Smooth muscle cell (in vitro differentiated cells): ENCODE results near the gene CEP250. TPM values are rescaled to one million over a fixed set of nuclear protein-coding genes. Genes with fewer than 3 reads are reported as not detected.

Experiments
- DNase-seq: peaks from one replicate; lab custom pipeline; 2025; ENCODE audit not compliant: unreplicated experiment; lab: John Stamatoyannopoulos, UW
- H2AFZ ChIP-seq: fragments of 200-600 bp; sonication (generic); 2 replicates; pipeline ENCODE4 v1.6.0; 2016; ENCODE audit warnings: antibody characterized with exemption, low read depth, mild to moderate bottlenecking
- H3F3A ChIP-seq: fragments of 200-600 bp; sonication (generic); 2 replicates; pipeline ENCODE4 v1.6.0; 2017; ENCODE audit warnings: antibody characterized with exemption, low read depth
- H3K27ac ChIP-seq: fragments of 200-600 bp; sonication (generic); 2 replicates; pipeline ENCODE4 v1.5.1; 2016; ENCODE audit warnings: low read depth, mild to moderate bottlenecking
- H3K27me3 ChIP-seq: fragments of 200-600 bp; sonication (generic); 2 replicates; pipeline ENCODE4 v1.6.1; 2016; ENCODE audit warnings: low read depth, mild to moderate bottlenecking
- H3K36me3 ChIP-seq: fragments of 200-600 bp; sonication (generic); 2 replicates; pipeline ENCODE4 v1.5.1; 2016; ENCODE audit warnings: low read depth
- H3K4me1 ChIP-seq: fragments of 200-600 bp; sonication (generic); 2 replicates; pipeline ENCODE4 v1.5.1; 2016; ENCODE audit warnings: low read depth
- H3K4me2 ChIP-seq: fragments of 200-600 bp; sonication (generic); 2 replicates; pipeline ENCODE4 v1.6.0; 2016; ENCODE audit warnings: mild to moderate bottlenecking
- H3K4me3 ChIP-seq: fragments of 200-600 bp; sonication (generic); 2 replicates; pipeline ENCODE4 v1.5.1; 2016; ENCODE audit warnings: mild to moderate bottlenecking
- H3K79me2 ChIP-seq: fragments of 200-600 bp; sonication (generic); 2 replicates; pipeline ENCODE4 v1.6.0; 2016; ENCODE audit warnings: low read depth, mild to moderate bottlenecking
- H3K9ac ChIP-seq: fragments of 200-600 bp; sonication (generic); 2 replicates; pipeline ENCODE4 v1.6.0; 2016; ENCODE audit warnings: low read depth
- H3K9me3 ChIP-seq: fragments of 200-600 bp; sonication (generic); replicated peaks from 2 replicates; pipeline ENCODE4 v1.5.1; 2016; ENCODE audit warnings: low read depth
- H4K20me1 ChIP-seq: fragments of 200-600 bp; sonication (generic); 2 replicates; pipeline ENCODE4 v1.6.0; 2016; ENCODE audit warnings: low read depth
- CTCF ChIP-seq: fragments of 200-600 bp; sonication (generic); IDR thresholded peaks from 2 replicates; pipeline ENCODE4 v1.5.1; 2017; ENCODE audit warnings: borderline replicate concordance, mild to moderate bottlenecking, antibody characterized with exemption; ENCODE audit not compliant: insufficient read depth, poor library complexity, severe bottlenecking
- WGBS: methylation state at CpG from one replicate; pipeline ENCODE4 v1.1.7; 2016; ENCODE audit warnings: low lambda C conversion rate; 5-methylcytosine and 5-hydroxymethylcytosine counted together
- polyA plus RNA-seq: library from polyadenylated mRNA; unstranded; fragments of >200 nt; fragmentation: Nextera tagmentation; extraction: Ambion mirVana; gene quantifications from 2 replicates; pipeline ENCODE4 v1.2.1, GENCODE V29; 2016
- total RNA-seq: library from RNA; depleted of rRNA; stranded (reverse); fragments of >200 nt; gene quantifications from 2 replicates; pipeline ENCODE4 v1.2.3, GENCODE V29; 2014

The CEP250 gene
- total and polyA plus RNA-seq, 2 experiments from 2014 or later = 16.0 to 22.1 TPM

GRCh38 chr20:35497780-35498189 lies 42.4 kb downstream of the CEP250 start:
- no peaks in the 10 kb centered on the region for H3K4me1 ChIP-seq
- H2AFZ ChIP-seq = no peak overlapping the region
- no peaks in the 10 kb centered on the region for H4K20me1 ChIP-seq
- H3F3A ChIP-seq = no peaks in the 10 kb centered on the region
- no peak overlapping the region for H3K27ac ChIP-seq
- no peak for TF ChIP-seq CTCF
- no peaks in the 10 kb centered on the region for H3K9me3 ChIP-seq
- peaks cover 14% of the 10 kb centered on the region for H3K36me3 ChIP-seq
- 97% methylated on average over 9 of the region's 9 CpGs for WGBS
- H3K79me2 ChIP-seq = no peaks in the 10 kb centered on the region
- H3K4me2 ChIP-seq = no peak overlapping the region
- H3K9ac ChIP-seq = no peak overlapping the region
- DNase-seq = no peak
- H3K4me3 ChIP-seq = no peak overlapping the region
- H3K27me3 ChIP-seq = no peaks in the 10 kb centered on the region

- Histone ChIP-seq H3K4me1 (no peaks in the 10 kb centered on the region), H3K79me2 (no peaks in the 10 kb centered on the region), H3K9ac (no peak overlapping the region), H2AFZ (no peak overlapping the region), H4K20me1 (no peaks in the 10 kb centered on the region), H3K27ac (no peak overlapping the region), H3K4me3 (no peak overlapping the region), H3K27me3 (no peaks in the 10 kb centered on the region), H3K36me3 (peaks cover 14% of the 10 kb centered on the region), H3K4me2 (no peak overlapping the region), H3F3A (no peaks in the 10 kb centered on the region), H3K9me3 (no peaks in the 10 kb centered on the region)
- no peak for DNase-seq
- 97% methylated on average over 1 of the region's 1 CpG for WGBS
- no peak for TF ChIP-seq CTCF
Measured at GRCh38 chr20:35499271-35499670, 43.9 kb downstream of the CEP250 start.

DNA sequence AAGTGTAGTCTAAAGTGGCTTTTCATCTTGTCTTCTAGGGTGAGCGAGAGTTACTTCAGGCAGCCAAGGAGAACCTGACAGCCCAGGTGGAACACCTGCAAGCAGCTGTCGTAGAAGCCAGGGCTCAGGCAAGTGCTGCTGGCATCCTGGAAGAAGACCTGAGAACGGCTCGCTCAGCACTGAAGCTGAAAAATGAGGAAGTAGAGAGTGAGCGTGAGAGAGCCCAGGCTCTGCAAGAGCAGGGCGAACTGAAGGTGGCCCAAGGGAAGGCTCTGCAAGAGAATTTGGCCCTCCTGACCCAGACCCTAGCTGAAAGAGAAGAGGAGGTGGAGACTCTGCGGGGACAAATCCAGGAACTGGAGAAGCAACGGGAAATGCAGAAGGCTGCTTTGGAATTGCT lies 47.0 kb downstream of the CEP250 start:
- peaks cover 15% of the 10 kb centered on the region for H4K20me1 ChIP-seq
- DNase-seq = no peak
- no peaks in the 10 kb centered on the region for H3F3A ChIP-seq
- no peak overlapping the region for H2AFZ ChIP-seq
- H3K9ac ChIP-seq = no peak overlapping the region
- H3K27me3 ChIP-seq = no peaks in the 10 kb centered on the region
- H3K9me3 ChIP-seq = no peaks in the 10 kb centered on the region
- TF ChIP-seq CTCF = no peak
- 95% methylated on average over 8 of the region's 8 CpGs for WGBS
- H3K4me1 ChIP-seq = no peaks in the 10 kb centered on the region
- no peaks in the 10 kb centered on the region for H3K79me2 ChIP-seq
- H3K27ac ChIP-seq = no peak overlapping the region
- peaks cover 2% of the 10 kb centered on the region for H3K36me3 ChIP-seq
- H3K4me2 ChIP-seq = no peak overlapping the region
- H3K4me3 ChIP-seq = no peak overlapping the region

GRCh38 chr20:35503281-35503680 lies 47.9 kb downstream of the CEP250 start:
- no peaks in the 10 kb centered on the region for H3K9me3 ChIP-seq
- no peak for TF ChIP-seq CTCF
- no peak overlapping the region for H3K9ac ChIP-seq
- no peaks in the 10 kb centered on the region for H3K27me3 ChIP-seq
- no peaks in the 10 kb centered on the region for H3K4me1 ChIP-seq
- H3K4me3 ChIP-seq = no peak overlapping the region
- H3K4me2 ChIP-seq = no peak overlapping the region
- no peak overlapping the region for H3K27ac ChIP-seq
- no peak for DNase-seq
- no peaks in the 10 kb centered on the region for H3K36me3 ChIP-seq
- 99% methylated on average over 10 of the region's 10 CpGs for WGBS
- no peaks in the 10 kb centered on the region for H3K79me2 ChIP-seq
- H4K20me1 ChIP-seq = peaks cover 19% of the 10 kb centered on the region
- no peaks in the 10 kb centered on the region for H3F3A ChIP-seq
- H2AFZ ChIP-seq = no peak overlapping the region
